K562 (cell line): ENCODE measurements around the gene JAM2. TPM values are rescaled to one million over a fixed set of nuclear protein-coding genes. Genes with fewer than 3 reads are reported as not detected.

Experiments used
- ATAC-seq: fragments of 200-7000 bp; cut with Tn5 transposase; 3 replicates; pipeline ENCODE4 v1.9.1; 2020; ENCODE audit warnings: moderate library complexity
- BruUV-seq: library from RNA; stranded (reverse); fragments of 400-500 nt; replicated peaks from 2 replicates; lab custom pipeline; 2021; lab: Mats Ljungman, UMichigan
- CTCF ChIA-PET: fragments of 300-600 bp; formaldehyde crosslinking; extraction: SDS; loops from one replicate; lab custom pipeline; 2021; ENCODE audit warnings: low intra/inter-chr PET ratio; lab: Yijun Ruan, JAX
- POLR2A ChIA-PET: fragments of 300-600, 350-650 bp; sonication (Branson Sonifier 250); formaldehyde crosslinking; extraction: SDS; loops from one replicate; lab custom pipeline; 2021; ENCODE audit warnings: antibody characterized with exemption, inconsistent platforms; lab: Yijun Ruan, JAX
- DNase-seq, 4 experiments: peaks; one replicate each; pipeline versions ENCODE4 v3.0.0 to v3.0.0-alpha.2; 2011 to 2018; ENCODE audit warnings: low spot score in 3 of 4, mixed read lengths in 3 of 4; ENCODE audit errors: extremely low read depth in 1 of 4
- FAIRE-seq: peaks from 2 replicates; lab custom pipeline; 2011; peaks lifted over from hg19 to GRCh38; lab: Jason Lieb, UNC
- H2AFZ ChIP-seq: 2 replicates; pipeline ENCODE4 v1.6.0; 2011; ENCODE audit warnings: low read depth, low read length, control low read depth, inconsistent platforms
- H3K27ac ChIP-seq: fragments of 200-600 bp; 3 replicates; pipeline ENCODE4 v1.8.0; 2011; ENCODE audit warnings: low read depth, mild to moderate bottlenecking, control low read depth, inconsistent platforms, low read length, moderate library complexity, mixed read lengths; ENCODE audit errors: extremely low read depth
- H3K27me3 ChIP-seq, 2 experiments: fragments of 300-600 bp in 1 of 2; 2 replicates in 1 of 2; 3 replicates in 1 of 2; pipeline versions ENCODE4 v1.6.0 to v1.8.0; 2011; ENCODE audit warnings: inconsistent platforms in 2 of 2, low read length in 2 of 2, mild to moderate bottlenecking in 1 of 2, mixed read lengths in 1 of 2, moderate library complexity in 1 of 2; ENCODE audit not compliant: control insufficient read depth in 2 of 2, insufficient read depth in 2 of 2
- H3K36me3 ChIP-seq: fragments of 300-600 bp; 3 replicates; pipeline ENCODE4 v1.8.0; 2011; ENCODE audit warnings: mild to moderate bottlenecking, low read length, inconsistent platforms; ENCODE audit not compliant: control insufficient read depth, insufficient read depth
- H3K4me1 ChIP-seq, 2 experiments: fragments of 200-600 bp in 1 of 2; replicated peaks in 1 of 2; 2 replicates in 1 of 2; 3 replicates in 1 of 2; pipeline versions ENCODE4 v1.5.1 to v1.8.0; 2011; ENCODE audit warnings: inconsistent platforms in 2 of 2, low read length in 2 of 2, mild to moderate bottlenecking in 1 of 2, mixed read lengths in 1 of 2, moderate library complexity in 1 of 2; ENCODE audit not compliant: control insufficient read depth in 2 of 2, insufficient read depth in 2 of 2
- H3K4me2 ChIP-seq: 2 replicates; pipeline ENCODE4 v1.6.1; 2011; ENCODE audit warnings: low read length, control low read depth, inconsistent platforms, mixed read lengths; ENCODE audit not compliant: insufficient read depth
- H3K4me3 ChIP-seq: fragments of 200-600 bp; sonication (generic), shearing (Covaris generic); 2 replicates; pipeline ENCODE4 v1.5.1; 2016; ENCODE audit warnings: control low read depth, inconsistent platforms
- H3K79me2 ChIP-seq: fragments of 200-600 bp; 3 replicates; pipeline ENCODE4 v1.8.0; 2011; ENCODE audit warnings: low read length, inconsistent platforms; ENCODE audit not compliant: control insufficient read depth, insufficient read depth
- H3K9ac ChIP-seq, 2 experiments: 2 replicates each; pipeline versions ENCODE4 v1.6.0 to v1.6.1; 2011; ENCODE audit warnings: low read depth in 2 of 2, low read length in 2 of 2, control low read depth in 1 of 2, inconsistent platforms in 1 of 2, mild to moderate bottlenecking in 1 of 2, mixed read lengths in 1 of 2; ENCODE audit not compliant: insufficient read depth in 1 of 2
- H3K9me1 ChIP-seq: one replicate; pipeline ENCODE4 v1.6.0; 2011; ENCODE audit warnings: inconsistent platforms, mild to moderate bottlenecking, low read length, moderate library complexity; ENCODE audit not compliant: control insufficient read depth, insufficient read depth
- H3K9me3 ChIP-seq: replicated peaks from 2 replicates; pipeline ENCODE4 v1.5.1; 2011; ENCODE audit warnings: low read depth, low read length, inconsistent platforms; ENCODE audit not compliant: control insufficient read depth, insufficient read depth
- H4K20me1 ChIP-seq: replicated peaks from 2 replicates; pipeline ENCODE4 v1.6.1; 2011; ENCODE audit warnings: low read length, inconsistent platforms, mixed read lengths; ENCODE audit not compliant: control insufficient read depth, insufficient read depth
- CCAR2 ChIP-seq: fragments of 200-400 bp; formaldehyde crosslinking; IDR thresholded peaks from 2 replicates; pipeline ENCODE4 v1.6.1; 2017; ENCODE audit warnings: mild to moderate bottlenecking, low read depth, low read length
- DNMT1 ChIP-seq: fragments of 450-650 bp; IDR thresholded peaks from 2 replicates; pipeline ENCODE4 v1.6.1; 2016; ENCODE audit warnings: antibody characterized with exemption, mild to moderate bottlenecking
- IRF9 ChIP-seq: fragments of 450-650 bp; IDR thresholded peaks from 2 replicates; pipeline ENCODE4 v1.6.1; 2016; ENCODE audit warnings: missing biosample characterization, missing genetic modification characterization
- SMAD4 ChIP-seq: fragments of 250-450 bp; sonication (Bioruptor Pico); conservative IDR thresholded peaks from 2 replicates; pipeline ENCODE4 v1.8.0; 2021; ENCODE audit warnings: inconsistent platforms, mild to moderate bottlenecking, moderate library complexity
- XRCC4 ChIP-seq: IDR thresholded peaks from one replicate; pipeline ENCODE4 v1.6.1; 2011; ENCODE audit not compliant: insufficient read depth, insufficient read length; ENCODE audit errors: extremely low read depth
- WGBS: fragments of 100-300 bp; shearing (Covaris generic); methylation state at CpG from one replicate; pipeline ENCODE4 v1.1.6; 2016; ENCODE audit warnings: low coverage, mixed read lengths; ENCODE audit not compliant: insufficient coverage; ENCODE audit errors: missing lambda C conversion rate; 5-methylcytosine and 5-hydroxymethylcytosine counted together
- in situ Hi-C: fragments of 300-500 bp; cut with MboI; formaldehyde crosslinking; loops from 4 replicates; pipeline ENCODE4 v1.15.0; 2018; ENCODE audit warnings: inconsistent platforms, mixed read lengths
- intact Hi-C: fragments of 100-400 bp; cut with micrococcal nuclease; formaldehyde crosslinking; loops from 2 replicates; pipeline ENCODE4 v1.14.2; 2022
- polyA plus RNA-seq, 8 experiments: library from polyadenylated mRNA; depleted of rRNA in 4 of 8; stranded (reverse) in 5 of 8; unstranded in 3 of 8; fragments of >200 nt; fragmentation: Nextera tagmentation in 2 of 8; fragmentation: Illumina TruSeq in 1 of 8; extraction: Ambion mirVana in 2 of 8; extraction: Trizol in 1 of 8; gene quantifications; 2 replicates each; pipeline versions ENCODE4 v1.2.1 to v1.2.3, GENCODE V29; 2011 to 2014; ENCODE audit warnings: inconsistent platforms in 1 of 8, missing spikeins in 1 of 8
- total RNA-seq, 7 experiments: library from RNA; depleted of rRNA in 6 of 7; stranded (reverse); fragments of >200 nt in 6 of 7; fragmentation: Illumina TruSeq in 2 of 7; extraction: Trizol in 2 of 7; gene quantifications; 2 replicates each; pipeline versions ENCODE4 v1.2.1 to v1.2.3, GENCODE V29; 2011 to 2021; ENCODE audit warnings: low replicate concordance in 1 of 7
- TF ChIP-seq, protein P1 (sequence below): sonication (generic); formaldehyde crosslinking; IDR thresholded peaks from 2 replicates; pipeline ENCODE4 v1.8.1; 2022; ENCODE audit warnings: missing genetic modification reagents

Gene JAM2
- total and polyA plus RNA-seq, 9 of the 15 experiments (the other 6 are each of a cell fraction or from before 2014, with no cell fraction given): 0.03 to 0.08 (median 0.07) TPM; not detected in 6

DNA sequence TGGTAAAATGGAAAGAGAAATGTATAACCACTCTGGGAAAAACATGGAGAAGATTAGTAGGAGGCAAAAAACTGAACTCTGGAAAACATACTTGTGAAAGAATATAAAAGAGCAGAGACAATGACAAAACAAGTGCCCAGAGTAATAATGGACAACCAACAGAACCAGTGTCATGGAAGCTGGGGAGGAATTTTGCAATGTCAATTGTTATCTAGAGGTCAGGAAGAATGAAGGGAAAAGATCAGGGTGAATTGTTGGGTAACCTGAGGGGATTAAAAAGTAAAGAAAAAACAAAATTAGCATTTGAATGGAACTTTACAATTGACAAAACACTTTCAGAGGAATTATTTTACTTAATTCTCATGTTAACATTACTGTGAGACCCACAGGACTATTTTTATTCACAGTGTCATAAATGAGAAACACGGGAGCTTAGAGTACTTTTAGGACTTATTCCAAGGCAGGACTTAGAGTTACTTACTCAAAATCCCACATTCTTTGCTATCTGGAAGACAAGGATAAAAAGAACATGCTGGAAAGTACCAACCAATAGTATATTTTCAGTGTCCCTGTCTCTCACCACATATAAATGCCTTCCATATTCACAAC, 19.5 kb downstream of the JAM2 start:
- TF ChIP-seq IRF9 (tag) (no peak), CCAR2 (no peak), SMAD4 (CRISPR knock-in tag) (no peak), XRCC4 (no peak), DNMT1 (no peak)
- TF ChIP-seq, protein P1, sequence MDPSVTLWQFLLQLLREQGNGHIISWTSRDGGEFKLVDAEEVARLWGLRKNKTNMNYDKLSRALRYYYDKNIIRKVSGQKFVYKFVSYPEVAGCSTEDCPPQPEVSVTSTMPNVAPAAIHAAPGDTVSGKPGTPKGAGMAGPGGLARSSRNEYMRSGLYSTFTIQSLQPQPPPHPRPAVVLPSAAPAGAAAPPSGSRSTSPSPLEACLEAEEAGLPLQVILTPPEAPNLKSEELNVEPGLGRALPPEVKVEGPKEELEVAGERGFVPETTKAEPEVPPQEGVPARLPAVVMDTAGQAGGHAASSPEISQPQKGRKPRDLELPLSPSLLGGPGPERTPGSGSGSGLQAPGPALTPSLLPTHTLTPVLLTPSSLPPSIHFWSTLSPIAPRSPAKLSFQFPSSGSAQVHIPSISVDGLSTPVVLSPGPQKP (CRISPR knock-in tag): no peak
- TF ChIP-seq, all 486 proteins: peak for 0
- intact Hi-C loops: no loop called here
- no peak overlapping the region for H3K4me3 ChIP-seq
- H3K27me3 ChIP-seq: no peaks in the 10 kb centered on the region
- ChIA-PET POLR2A (no interaction called here), CTCF (no interaction called here)
- H4K20me1 ChIP-seq: no peaks in the 10 kb centered on the region
- FAIRE-seq (no peak), DNase-seq (no peak), ATAC-seq (no peak)
- in situ Hi-C loops: no loop called here
- H3K4me1 ChIP-seq: no peaks in the 10 kb centered on the region
- no peaks in the 10 kb centered on the region for H3K79me2 ChIP-seq
- no peak overlapping the region for H3K9ac ChIP-seq
- no peak overlapping the region for H3K4me2 ChIP-seq
- no TSS peak for BruUV-seq
- H3K9me1 ChIP-seq: no peaks in the 10 kb centered on the region
- WGBS: 0% methylated on average over 1 of the region's 1 CpG
- H3K27ac ChIP-seq: no peak overlapping the region
- no peaks in the 10 kb centered on the region for H3K9me3 ChIP-seq
- no peaks in the 10 kb centered on the region for H3K36me3 ChIP-seq
- H2AFZ ChIP-seq: no peak overlapping the region
